SW 1271 (cell line): ENCODE measurements around the gene PHACTR1.

Experiments
- DNase-seq, 2 experiments: peaks; one replicate each; lab custom pipeline; 2025; lab: John Stamatoyannopoulos, UW

Gene PHACTR1

DNA sequence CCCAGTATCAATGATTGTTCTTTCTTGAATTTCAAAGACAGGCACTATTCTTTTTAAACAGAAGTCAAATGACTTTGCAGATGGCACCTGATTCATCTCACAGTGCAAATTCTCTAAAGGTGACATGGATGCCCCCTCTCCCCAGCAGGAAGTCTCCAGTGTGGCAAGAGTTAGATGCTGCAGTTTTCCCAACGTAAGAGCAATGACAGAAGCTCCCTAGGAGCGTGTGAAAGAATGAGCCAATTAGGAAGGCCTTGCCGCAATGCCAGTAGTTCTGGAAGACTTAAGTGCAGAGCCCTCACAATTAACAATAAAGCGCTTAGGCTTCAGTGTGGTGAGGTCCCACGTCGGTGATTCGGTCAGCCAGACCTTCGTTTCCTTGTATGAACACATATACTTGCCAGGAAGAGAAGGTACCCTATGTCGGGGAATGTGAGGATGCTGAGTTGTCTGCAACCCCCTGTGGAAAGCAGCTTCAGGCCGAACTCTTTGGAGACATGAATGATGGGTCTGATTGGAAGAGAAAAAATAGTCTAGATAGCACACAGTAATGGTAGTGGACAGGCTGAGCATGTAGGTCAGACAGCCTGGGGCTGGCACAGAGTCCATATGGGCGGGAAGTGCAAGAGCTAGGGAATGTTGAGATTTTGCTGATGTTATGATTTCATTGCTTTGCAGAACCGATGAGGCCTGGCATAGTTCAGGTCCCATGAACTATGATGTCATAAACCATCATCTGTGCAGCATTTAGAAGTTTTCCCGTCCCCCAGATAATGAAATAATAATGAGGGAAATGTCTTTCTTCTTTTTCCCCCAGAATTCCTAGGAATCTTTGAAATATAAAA is 132.6 kb downstream of the PHACTR1 start:
- DNase-seq: no peak

GRCh38 chr6:12849809-12850198 is 133.2 kb downstream of the PHACTR1 start:
- DNase-seq: no peak

- no peak for DNase-seq
Observed at GRCh38 chr6:12851123-12851695, 134.6 kb downstream of the PHACTR1 start.

- no peak for DNase-seq
Observed at GRCh38 chr6:12861603-12862002, 145.0 kb downstream of the PHACTR1 start.

- DNase-seq: no peak
Observed at GRCh38 chr6:12865117-12865516, 148.6 kb downstream of the PHACTR1 start.

GRCh38 chr6:12865671-12866181 is 149.2 kb downstream of the PHACTR1 start:
- no peak for DNase-seq

- no peak for DNase-seq
Observed at GRCh38 chr6:12866422-12867029, 150.0 kb downstream of the PHACTR1 start.

DNA sequence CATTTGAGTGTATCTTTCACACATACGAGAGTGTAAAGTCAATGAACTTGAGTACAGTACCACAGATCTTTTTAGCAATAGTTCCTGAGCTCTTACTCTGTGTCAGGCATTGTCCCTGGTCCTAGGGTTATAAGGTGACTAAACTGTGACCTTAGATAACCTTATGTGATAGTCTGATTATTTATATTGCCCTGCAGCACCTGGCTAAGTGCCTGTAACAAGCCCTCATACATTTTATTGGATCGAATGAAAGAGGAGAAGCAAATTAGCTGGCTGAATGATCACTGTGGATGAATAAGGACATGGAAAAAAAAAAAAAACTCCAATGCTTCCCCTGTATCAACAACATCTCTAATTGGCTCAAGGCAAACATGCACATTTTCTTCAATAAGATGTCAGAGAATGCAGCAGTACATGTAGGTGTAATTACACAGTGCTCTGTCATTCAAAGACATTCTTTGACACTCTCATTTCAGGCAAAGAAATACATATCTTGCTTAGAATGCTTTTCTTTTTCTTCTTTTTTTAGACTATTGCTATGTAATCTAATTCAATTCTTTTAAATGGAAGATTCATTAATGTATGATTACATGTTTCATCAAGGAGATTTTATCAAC is 153.4 kb downstream of the PHACTR1 start:
- no peak for DNase-seq

DNA sequence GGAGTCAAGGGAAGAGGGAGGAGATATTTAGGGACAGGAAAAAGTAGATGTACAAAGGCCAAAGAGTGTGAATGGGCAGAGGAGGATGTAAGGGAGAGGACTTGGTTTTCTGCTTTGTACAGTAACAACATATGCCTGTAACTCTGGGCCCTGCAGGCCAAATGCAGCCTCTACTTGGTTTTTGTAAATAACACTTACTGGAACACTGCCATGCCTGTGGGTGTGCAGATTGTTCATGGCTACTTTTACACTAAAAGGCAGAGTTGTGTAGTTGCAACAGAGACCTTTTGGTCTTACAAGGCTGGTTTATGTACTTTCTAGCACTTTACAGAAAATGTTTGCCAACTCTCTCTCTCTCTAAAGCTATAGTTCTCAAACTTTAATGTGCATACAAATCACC is 157.1 kb downstream of the PHACTR1 start:
- DNase-seq: no peak

DNA sequence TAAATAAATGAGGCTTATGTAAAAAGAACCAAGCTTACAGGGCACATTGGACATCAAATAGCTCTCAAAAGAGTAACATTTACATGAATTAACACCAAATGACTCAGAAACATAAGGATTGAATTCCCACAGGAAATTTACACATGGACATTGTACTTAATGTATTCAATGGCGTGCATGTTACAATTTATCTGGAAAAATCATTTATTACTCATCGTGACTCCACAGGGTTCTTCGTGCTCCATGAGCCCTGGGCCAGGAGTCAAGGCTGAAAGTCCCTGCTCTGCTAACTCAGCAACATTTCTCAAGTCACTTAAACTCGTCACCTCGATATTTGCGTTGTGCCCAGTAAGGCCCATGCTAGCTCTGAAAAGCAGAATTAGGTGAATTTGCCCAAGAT is 158.5 kb downstream of the PHACTR1 start:
- no peak for DNase-seq

- no peak for DNase-seq
Observed at GRCh38 chr6:12878741-12879140, 162.2 kb downstream of the PHACTR1 start.

- DNase-seq: no peak
Observed at GRCh38 chr6:12882761-12883290, 166.3 kb downstream of the PHACTR1 start.

DNA sequence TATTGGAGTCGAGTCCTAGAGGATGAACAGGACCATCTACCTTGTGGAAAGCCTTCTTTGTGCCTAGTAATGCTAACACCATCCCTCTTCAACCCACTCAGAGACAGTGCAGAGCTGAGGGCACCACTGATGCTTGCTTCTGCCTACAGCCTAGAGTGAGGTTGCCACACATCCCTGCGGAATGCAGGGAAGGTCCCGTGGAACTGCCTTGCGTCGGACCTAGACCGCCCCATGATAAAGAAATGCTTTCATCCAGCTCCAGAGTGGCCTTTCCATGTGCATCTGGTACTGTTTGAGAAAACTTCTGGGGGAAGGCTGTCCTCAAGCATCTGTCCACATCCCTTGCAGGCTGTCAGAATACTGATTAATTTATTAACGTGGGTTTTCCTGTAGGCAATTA is 168.4 kb downstream of the PHACTR1 start:
- no peak for DNase-seq

DNA sequence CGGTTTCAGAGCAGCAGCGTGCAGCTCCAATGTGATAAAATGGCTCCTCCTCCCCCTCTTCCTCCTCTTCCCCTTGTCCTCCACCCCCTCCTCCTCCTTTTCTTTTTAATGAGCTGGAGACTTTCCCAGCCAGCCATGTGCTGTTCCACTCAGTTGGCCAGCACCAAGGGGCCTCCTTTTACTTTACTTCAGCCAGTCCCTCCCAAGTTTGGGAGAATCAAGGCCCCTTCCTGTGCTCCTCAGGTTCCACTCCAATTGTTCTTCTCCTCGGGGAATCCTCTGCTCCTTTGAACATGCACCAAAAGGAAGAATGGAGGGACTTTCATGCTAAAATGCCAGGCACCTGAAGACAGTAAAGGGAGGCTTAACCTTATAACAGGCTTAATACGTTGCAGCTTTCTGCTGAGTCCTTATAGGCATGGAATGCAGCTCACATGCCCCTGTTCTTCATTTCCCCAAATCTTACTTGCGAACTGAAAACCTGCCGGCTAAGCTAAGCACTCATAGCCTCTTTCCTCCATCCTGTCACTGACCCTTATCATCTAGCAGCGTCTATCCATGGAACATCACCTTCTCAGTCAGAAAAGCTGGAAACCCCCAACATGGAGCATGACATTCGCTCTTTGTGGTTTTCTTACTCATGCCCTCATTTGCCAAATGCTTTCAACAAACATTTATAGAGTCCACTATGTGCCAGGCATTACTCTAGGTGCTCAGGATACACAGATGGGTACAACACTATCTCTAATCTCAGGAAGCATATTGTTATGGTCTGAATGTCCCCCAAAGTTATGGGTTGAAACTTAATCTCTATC is 170.6 kb downstream of the PHACTR1 start:
- DNase-seq: no peak

GRCh38 chr6:12890171-12890790 is 173.7 kb downstream of the PHACTR1 start:
- DNase-seq: peak in 1 of 2 experiments; percentile 11

DNA sequence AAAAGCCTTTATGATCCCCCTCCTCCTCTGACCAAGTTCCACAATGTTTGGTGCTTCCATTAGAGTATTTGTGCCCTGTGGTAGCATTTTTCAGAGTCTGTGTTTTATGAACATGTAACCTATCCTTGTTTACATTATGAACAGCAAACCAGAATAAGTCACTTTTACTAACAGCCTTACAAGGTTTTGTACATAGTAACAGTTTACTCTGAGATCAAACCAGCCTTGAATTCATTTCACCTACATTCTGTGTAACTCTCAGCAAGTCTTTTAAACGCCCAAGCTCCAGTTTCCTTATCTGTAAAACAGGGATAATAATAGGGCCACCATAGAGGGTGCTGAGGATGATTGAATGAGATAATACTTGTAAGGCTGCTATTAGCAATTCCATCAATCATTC is 175.0 kb downstream of the PHACTR1 start:
- no peak for DNase-seq

- no peak for DNase-seq
Observed at GRCh38 chr6:12892151-12892550, 175.6 kb downstream of the PHACTR1 start.

DNA sequence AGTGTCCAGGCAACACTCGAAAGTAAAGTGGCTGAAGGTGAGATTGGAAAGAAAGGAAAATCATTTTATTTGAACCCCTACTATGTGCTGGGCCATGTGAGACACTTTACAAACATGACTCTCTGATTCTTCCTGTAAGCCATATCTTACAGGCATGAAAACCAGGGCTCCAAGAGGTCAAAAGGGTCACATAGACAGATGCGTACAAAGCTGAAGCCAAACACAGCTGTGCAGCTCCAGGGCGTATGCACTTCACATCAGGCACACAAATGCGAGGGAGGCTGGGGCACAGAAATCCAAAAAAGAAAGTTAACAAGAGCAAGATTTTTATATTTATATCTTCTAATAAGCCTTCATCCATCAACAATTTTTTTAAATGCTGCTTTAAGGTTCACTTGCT is 176.5 kb downstream of the PHACTR1 start:
- no peak for DNase-seq

- no peak for DNase-seq
Observed at GRCh38 chr6:12895721-12896120, 179.2 kb downstream of the PHACTR1 start.

DNA sequence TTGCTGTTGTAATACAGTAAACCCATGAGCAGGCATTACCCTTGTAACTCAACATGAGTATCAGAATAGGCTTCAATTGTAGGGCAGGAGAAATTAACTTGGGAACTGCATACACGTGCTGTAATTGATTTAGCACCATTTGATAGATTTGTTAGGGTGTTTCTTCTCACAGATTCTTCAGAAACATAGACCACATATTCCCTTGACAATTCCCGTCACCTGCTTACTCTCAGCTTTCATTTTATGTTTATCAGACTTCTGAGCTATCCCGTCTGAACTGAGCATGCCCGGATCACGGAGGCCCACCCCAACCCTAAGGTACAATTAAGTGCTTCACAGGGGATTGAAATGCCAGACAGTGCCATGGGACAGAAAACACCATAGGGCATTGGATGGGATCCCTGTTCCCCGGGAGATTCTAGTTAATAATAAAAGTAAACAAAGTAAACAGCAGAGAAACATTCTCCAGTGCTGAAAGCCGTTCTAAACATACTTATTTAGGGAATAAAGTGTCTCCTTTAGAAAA is 179.7 kb downstream of the PHACTR1 start:
- no peak for DNase-seq

DNA sequence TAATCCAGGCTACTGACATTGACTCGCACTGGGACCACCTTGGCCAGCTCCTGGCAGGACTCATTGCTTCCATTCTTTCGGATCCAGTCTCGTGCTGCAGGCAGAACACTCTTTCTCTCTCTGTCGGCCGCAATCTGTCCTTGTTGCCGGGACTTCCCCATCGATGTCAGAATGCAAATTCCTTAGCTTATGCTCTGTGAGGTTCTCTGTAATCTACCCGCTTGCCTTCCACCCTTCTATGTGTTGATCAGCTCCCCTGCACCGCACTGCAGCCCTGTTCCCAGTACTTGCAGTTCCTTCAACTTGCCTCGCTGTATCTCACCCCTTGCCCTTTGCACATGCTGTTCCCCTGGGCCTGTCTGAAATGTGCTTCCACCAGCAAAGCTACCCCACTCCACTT is 182.0 kb downstream of the PHACTR1 start:
- DNase-seq: no peak
